HPDE6-E6E7 (cell line): ENCODE measurements around the gene ETV3.

Source experiments
- DNase-seq: peaks from one replicate; pipeline ENCODE4 v3.0.0; 2011; ENCODE audit warnings: missing footprints; ENCODE audit errors: extremely low spot score

Gene ETV3

GRCh38 chr1:157161901-157162300, 23.7 kb upstream of the ETV3 start:
- DNase-seq: no peak

GRCh38 chr1:157158967-157159366, 20.8 kb upstream of the ETV3 start:
- no peak for DNase-seq

- DNase-seq: no peak
These were observed 19.5 kb upstream of the ETV3 start for GRCh38 chr1:157157501-157158190.

- DNase-seq: no peak
These were observed 17.9 kb upstream of the ETV3 start for GRCh38 chr1:157156058-157156541.

GRCh38 chr1:157155658-157156057, 17.5 kb upstream of the ETV3 start:
- no peak for DNase-seq

GRCh38 chr1:157154940-157155514, 16.8 kb upstream of the ETV3 start:
- no peak for DNase-seq

GRCh38 chr1:157154291-157154690, 16.1 kb upstream of the ETV3 start:
- no peak for DNase-seq

GRCh38 chr1:157153746-157154145, 15.6 kb upstream of the ETV3 start:
- no peak for DNase-seq

DNA sequence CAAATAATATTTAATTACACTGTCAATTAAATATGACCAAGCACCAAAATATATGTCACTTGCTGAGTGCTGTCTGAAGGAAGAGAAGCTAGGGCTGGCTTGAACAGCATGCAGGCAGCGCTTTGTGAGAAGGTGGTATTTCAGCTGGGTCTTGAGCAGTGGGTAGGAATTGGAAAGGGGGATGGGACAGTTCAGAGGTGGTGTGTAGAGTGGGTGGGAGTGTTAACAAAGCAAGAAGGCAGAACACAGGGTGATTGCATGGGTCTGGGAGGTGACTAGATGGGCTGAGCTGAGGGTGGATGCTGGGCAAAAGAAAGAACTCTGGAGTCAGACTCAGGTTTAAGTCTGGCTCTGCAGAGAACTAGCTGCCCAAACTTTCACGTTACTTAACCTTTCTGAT, 14.3 kb upstream of the ETV3 start:
- no peak for DNase-seq

- no peak for DNase-seq
These were observed 13.3 kb upstream of the ETV3 start for GRCh38 chr1:157151506-157151905.

DNA sequence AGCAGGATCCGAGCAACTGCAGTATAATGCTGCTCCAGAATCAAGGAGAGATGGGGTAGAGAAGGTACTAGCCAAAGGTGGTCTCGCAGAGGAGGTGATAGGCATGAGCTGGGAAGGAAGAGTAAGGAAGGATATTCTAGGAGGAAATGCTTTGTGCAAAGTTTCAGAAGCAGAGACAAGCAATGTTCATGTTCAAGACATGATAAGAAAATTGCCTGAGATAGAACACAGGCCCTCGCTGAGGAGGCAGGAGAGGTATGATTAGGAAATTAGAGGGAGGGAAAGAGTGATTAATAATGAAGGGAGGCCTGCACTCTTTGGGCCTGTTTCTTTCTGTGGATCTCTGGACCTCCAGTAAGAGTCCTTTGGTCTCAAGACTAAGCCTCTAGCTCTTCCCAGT, 12.9 kb upstream of the ETV3 start:
- DNase-seq: no peak

DNA sequence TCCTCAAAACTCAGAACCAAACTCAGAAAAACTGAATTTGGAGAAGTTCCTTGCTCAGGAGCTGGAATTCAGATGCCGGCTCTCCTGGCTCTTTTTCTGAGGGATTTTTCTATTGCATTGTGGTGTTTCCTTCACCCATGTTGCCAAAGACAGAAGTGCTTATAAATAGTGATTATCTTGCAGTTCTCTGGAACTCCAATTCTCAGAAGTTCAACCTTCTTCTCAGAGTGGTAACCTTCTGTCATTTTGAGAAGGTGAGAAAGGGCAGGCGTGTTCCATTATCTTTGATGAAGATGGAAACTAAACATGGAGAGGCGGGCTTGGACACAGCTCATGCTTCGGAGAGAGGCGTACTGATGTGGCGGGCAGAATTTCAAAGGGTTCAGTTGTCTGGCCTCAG, 12.4 kb upstream of the ETV3 start:
- no peak for DNase-seq

DNA sequence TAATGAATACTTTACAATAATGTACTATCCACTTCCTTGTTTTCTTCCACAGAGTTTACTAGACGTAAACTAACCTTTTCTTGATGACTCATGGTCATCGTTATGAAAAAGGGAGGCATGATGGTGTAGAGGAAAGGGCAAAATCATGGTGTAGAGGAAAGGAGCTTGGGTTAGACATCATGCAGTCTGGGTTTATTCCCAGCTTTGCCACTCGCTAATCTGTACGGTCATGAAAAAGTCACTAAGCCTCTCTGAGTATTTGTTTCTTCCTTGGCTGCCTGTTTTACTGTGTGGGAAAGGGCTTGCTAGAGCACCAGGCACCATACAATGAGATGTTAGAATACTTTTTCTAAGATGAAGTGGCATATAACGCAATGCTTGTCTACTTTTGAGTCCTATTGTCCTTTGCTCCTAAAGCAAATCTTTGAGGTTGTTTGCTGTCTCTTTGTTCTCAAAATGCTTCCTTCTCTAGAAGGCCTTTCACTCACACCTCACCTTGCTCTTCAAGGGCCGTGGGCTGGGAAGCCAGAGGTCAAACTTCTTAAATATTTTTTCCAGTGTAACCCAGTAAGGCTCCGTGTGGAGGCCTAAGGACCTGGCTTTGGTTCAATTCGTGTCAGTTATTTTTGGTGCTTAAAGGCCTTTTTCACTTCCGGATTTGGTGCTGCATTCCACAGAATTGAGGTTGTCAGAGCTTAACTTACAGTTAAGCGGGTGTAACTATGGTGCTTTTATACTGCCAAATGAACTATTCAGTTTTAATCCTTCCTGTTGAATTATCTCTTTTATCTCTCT, 9.9 kb upstream of the ETV3 start:
- DNase-seq: no peak

DNA sequence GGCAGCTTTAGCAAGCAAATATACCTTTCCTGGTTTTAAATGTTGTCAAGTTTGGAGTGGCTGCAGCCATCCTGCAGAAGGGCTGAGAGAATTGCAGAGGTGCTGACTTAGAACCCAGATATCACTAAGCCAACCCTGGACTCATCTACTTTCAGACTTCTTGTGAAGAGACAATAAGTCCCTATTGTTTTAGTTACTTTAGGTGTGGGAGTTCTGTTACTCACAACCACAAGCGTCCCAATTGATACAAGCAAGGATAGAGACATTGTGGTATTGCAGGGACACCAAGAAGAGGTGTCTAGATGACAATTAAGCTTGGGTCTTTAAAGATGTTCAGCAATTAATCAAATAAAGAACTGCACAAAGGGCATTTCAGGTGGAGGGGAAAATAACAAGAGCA, 8.8 kb upstream of the ETV3 start:
- no peak for DNase-seq

GRCh38 chr1:157146244-157146643, 8.0 kb upstream of the ETV3 start:
- DNase-seq: no peak

DNA sequence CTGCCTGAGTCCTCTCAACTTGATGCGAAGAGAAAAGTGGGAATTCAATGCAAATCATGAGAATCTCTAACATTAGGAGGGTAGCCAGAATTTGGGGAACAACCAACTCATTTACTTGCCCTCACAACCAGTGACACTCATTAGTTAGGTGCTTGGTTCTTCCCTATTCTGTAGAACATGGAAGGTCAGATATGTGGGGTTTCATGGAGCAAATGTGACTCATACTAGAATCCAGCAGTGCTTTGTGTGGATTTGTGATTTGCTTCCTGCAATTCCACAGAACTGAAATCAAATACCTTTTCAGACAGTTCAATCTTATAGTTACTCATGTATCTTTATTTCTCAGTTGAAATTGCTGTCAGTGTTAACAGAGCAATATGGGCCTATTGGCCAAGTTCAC, 6.9 kb upstream of the ETV3 start:
- no peak for DNase-seq

GRCh38 chr1:157144509-157144908, 6.3 kb upstream of the ETV3 start:
- no peak for DNase-seq

DNA sequence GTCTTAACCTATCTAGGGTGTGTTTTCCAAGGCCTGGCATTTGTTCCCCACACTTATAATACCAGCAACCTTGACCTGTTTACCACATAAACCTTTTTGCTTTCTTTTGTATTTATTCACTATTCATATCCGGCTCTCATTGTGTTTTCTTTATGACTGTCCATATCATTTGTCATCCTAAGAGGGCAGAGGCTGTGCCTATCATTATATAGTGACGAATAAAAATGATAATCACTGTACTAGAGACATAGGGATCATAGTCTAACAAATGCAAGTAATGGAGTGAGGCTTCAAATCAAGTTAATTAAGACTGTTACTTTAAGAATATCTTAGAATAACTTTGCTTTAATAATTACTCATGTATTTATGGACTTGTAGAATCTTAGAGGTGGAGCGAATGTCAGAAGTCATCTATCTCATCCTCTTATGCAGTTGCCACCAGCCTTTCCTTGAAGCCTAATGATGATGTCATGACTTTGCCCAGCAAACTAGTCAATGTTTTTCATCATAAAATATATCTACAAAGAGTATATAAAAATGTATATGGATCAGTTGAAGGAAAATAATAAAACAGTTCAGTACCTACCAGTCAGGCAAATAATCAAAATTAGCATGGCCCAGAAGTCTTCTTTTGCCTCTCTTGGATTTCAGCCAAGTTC, 4.7 kb upstream of the ETV3 start:
- DNase-seq: no peak

- DNase-seq: no peak
These were observed 4.0 kb upstream of the ETV3 start for GRCh38 chr1:157142201-157142600.

- no peak for DNase-seq
These were observed 3.1 kb upstream of the ETV3 start for GRCh38 chr1:157141212-157141855.

DNA sequence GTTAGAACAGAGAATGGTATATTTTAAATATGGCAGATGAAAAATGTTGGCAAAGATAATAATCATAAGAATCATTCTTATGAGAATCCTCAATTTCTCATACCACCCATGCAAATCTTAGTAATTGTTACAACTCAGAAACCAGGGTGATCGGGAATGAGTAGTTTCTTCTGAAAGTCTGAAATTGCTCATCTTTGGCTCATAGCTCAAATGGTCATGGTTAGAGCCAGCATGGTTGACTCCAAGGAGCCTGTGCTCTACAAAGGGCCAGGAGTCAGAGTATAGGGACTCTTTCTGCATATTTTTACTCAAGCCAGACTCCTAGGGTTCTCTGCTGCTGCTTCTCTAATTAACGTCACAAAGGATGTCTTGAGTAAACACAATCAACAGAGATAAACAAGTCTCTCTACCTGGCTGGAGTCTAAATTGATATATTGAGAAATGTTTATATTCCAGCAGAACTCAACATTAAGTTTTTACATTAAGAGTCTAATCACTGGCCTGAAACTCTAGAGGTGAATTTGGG, 1.9 kb upstream of the ETV3 start:
- no peak for DNase-seq
